Measurements from ENCODE around the gene ACE.

The ACE gene

DNA sequence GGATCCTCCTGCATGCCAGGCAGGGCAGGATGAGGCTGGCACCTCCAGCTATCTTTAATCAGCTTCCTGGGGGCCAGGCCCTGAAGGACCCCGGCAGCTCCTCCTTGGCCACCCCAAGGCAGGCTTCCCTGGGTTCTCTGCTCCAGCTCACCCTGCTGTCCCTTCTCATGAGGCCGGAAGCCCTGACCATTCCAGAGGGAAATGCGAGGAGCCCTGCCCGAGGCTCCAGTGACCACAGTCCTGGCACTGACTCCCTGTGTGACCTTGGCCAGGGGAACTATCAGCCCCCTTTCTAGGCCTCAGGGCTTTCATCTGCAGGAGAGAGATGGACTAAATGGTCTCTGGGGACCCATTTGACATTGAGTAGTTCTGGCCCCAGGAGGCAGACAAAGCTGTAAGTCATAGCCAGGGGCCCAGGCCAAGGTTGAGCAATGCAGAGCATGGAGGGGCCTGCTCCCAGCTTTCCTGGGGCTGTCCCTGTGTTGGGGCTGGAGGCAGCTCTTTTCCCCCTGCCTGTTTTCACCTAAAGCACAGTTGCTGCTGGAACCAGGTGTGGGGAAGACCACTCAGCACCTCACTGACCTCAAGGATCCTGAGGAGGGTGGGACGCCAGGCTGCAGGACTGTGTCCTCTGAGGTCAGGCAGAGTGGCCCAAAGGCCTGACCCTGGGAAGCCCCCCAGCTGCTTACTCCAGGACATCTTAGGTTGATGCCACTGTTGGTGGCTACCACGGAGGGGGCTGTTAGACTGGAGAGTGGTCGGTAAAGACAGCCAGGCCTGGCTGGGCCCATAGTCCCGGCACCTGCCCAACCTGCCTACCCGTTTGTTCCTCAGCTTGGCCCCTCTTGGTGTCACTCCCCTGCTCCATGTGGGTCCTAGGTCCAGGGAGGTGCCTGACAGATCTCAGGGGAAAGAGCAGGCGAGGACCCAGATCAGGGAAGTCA lies 54.4 kb downstream of the ACE start:
- DNase-seq (ENCODE audit: low read depth), result no peak
- no peak overlapping the region for H3K4me3 ChIP-seq (ENCODE audit: low read depth, low read length)
- TF ChIP-seq CTCF (conservative IDR thresholded peaks at IDR 0.05; ENCODE audit: low read depth, low read length), result no peak

GRCh38 chr17:63533433-63534077 lies 56.7 kb downstream of the ACE start:
- TF ChIP-seq CTCF (conservative IDR thresholded peaks at IDR 0.05; ENCODE audit: low read depth, low read length), result no peak
- no peak overlapping the region for H3K4me3 ChIP-seq (ENCODE audit: low read depth, low read length)
- no peak for DNase-seq (ENCODE audit: low read depth)

- no peak for TF ChIP-seq CTCF (conservative IDR thresholded peaks at IDR 0.05; ENCODE audit: low read depth, low read length)
- no peak for DNase-seq (ENCODE audit: low read depth)
- H3K4me3 ChIP-seq (ENCODE audit: low read depth, low read length), result no peak overlapping the region
These were observed 57.3 kb downstream of the ACE start for GRCh38 chr17:63534078-63534570.

DNA sequence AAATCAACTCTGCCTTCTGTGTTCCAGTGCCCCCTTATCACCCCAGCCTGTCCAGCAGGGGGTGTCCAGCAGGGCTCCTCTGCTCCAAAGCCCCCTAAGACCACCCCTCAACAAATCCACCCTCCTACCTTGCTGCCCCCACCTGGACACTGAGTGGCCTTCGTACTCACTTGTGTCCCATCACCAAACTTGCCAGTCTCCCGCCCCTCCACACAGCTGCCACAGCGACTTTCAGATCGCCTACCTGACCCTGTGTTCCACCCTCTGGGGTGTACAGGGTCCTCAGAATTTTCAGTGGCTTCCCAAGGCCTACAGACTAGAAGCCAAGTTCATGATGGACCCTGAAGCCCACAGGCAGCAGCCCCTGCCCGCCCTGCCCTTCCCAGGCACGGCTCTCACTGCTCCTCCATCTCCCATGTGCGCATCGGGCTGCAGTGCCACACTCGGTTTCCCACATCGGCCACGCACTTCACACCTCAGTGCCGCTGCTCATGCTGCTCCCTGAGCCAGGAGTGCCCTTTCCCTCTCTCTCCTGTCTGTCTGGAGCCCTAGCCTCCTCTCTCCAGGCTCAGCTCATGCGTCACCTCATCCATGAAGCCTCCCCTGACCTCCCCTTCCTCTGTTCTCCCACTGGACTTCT lies 58.1 kb downstream of the ACE start:
- H3K4me3 ChIP-seq (ENCODE audit: low read depth, low read length), result no peak overlapping the region
- no peak for DNase-seq (ENCODE audit: low read depth)
- TF ChIP-seq CTCF (conservative IDR thresholded peaks at IDR 0.05; ENCODE audit: low read depth, low read length), result no peak

DNA sequence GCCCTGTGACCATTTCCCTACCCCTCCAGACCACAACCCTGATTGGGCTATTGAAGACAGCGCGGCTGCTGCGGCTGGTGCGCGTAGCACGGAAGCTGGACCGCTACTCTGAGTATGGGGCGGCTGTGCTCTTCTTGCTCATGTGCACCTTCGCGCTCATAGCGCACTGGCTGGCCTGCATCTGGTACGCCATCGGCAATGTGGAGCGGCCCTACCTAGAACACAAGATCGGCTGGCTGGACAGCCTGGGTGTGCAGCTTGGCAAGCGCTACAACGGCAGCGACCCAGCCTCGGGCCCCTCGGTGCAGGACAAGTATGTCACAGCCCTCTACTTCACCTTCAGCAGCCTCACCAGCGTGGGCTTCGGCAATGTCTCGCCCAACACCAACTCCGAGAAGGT lies 58.8 kb downstream of the ACE start:
- DNase-seq (ENCODE audit: low read depth), result no peak
- TF ChIP-seq CTCF (conservative IDR thresholded peaks at IDR 0.05; ENCODE audit: low read depth, low read length), result no peak
- H3K4me3 ChIP-seq (ENCODE audit: low read depth, low read length), result no peak overlapping the region

GRCh38 chr17:63537001-63537400 lies 60.1 kb downstream of the ACE start:
- no peak for DNase-seq (ENCODE audit: low read depth)
- H3K4me3 ChIP-seq (ENCODE audit: low read depth, low read length), result no peak overlapping the region
- TF ChIP-seq CTCF (conservative IDR thresholded peaks at IDR 0.05; ENCODE audit: low read depth, low read length), result no peak

All from choroid plexus epithelial cell (primary cell).